HG02678 (cell line): ENCODE measurements around the gene NAP1L5.

Source experiments
- ATAC-seq: cut with Tn5 transposase; IDR thresholded peaks from one replicate; pipeline ENCODE4 v1.9.1; 2021; ENCODE audit warnings: mild to moderate bottlenecking, moderate library complexity; ENCODE audit not compliant: unreplicated experiment

Gene NAP1L5

GRCh38 chr4:88722828-88723227 lies 25.2 kb upstream of the NAP1L5 start:
- ATAC-seq: no peak

- no peak for ATAC-seq
Measured at GRCh38 chr4:88722276-88722780, 24.7 kb upstream of the NAP1L5 start.

GRCh38 chr4:88720451-88721428 lies 23.1 kb upstream of the NAP1L5 start:
- ATAC-seq: no peak

DNA sequence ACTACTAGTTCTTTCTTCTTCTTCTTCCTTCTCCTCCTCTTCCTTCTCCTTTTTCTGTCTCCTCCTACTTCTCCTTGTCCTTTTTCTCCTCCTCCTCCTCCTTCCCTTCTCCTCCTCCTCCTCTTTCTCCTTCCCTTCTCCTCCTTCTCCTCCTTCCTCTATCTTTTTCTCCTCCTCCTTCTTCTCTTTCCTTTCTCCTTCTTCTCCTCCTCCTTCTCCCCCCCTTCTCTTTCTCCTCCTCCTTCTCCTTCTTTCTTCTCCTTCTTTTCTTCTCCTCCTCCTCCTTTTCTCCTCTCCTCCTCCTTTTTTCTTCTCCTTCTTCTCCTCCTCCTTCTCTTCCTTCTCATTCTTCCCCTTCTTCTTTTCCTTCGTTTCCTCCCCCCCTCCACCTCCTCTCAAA lies 21.8 kb upstream of the NAP1L5 start:
- ATAC-seq: no peak

GRCh38 chr4:88718098-88718497 lies 20.5 kb upstream of the NAP1L5 start:
- ATAC-seq: no peak

- no peak for ATAC-seq
Measured at GRCh38 chr4:88713782-88714181, 16.2 kb upstream of the NAP1L5 start.

- no peak for ATAC-seq
Measured at GRCh38 chr4:88709989-88710388, 12.4 kb upstream of the NAP1L5 start.

DNA sequence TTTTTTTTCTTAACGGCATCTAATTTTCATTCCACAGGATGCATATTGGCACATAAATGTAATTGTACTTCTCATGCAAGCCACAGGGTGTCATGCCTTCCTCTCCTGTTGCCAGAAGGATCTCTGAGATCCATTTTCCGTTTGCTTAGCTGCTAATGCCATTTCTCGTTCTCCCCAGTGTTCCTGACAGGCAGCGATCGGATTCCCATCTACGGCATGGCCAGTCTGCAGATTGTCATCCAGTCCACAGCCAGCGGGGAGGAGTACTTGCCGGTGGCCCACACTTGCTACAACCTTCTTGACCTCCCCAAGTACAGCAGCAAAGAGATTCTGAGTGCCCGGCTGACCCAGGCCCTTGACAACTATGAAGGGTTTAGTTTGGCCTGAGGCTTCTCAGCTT lies 8.9 kb upstream of the NAP1L5 start:
- ATAC-seq: no peak

GRCh38 chr4:88705805-88706492 lies 8.3 kb upstream of the NAP1L5 start:
- ATAC-seq: no peak

DNA sequence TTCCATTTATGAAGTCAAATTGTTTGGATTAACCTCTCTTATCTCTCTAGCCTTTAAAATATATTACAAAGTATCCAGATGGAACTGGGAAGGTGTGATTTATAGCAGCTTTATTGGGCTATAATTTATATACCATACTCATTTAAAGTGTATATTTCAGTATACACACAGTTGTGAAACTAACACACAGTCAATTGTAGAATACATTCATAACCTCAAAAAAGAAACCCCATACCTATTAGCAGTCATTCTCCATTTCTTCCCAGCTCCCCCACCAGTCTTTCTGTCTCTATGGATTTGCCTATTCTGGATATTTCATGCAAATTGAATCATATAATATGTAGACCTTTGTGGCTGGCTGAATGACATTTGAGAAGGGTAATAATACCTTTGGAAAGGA lies 7.6 kb upstream of the NAP1L5 start:
- ATAC-seq: no peak

- no peak for ATAC-seq
Measured at GRCh38 chr4:88702782-88703181, 5.2 kb upstream of the NAP1L5 start.

DNA sequence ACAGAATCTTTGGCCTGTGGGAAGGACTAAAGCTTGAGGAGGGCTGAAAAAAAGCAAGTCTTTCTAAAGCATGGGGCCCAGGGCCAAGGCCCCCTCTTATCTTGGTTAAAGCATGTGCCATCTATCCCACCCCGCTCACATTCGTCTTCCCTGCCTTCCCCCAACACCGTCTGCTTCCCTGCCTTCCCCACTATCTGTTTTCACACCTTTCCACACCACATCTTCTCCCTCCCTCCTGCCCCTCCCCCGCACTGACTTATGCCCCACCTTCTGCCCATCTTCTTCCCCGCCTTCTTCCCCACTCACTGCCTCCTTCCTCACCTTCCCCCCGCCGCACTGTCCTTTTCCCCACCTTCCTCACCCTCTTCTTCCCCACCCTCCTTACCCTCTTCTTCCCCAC lies 890 bp upstream of the NAP1L5 start:
- no peak for ATAC-seq

DNA sequence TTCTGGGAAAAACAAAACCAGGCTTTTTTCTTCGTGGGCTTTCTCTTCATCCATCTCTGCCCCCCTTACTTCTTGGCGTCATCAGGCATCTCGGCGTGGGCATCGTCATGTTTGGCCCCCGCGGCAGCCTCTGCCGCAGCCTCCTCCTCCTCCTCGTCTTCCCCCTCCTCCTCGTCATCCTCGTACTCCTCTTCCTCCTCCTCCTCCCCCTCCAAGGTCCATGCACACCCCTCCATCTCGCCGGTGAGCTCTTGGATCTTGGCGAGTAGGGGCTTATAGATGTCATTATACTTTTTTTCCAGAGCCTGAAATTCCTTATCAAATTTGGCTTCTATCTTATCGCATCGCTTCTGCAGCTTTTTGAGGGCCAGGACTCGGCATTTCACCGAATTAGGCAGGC lies 488 bp downstream of the NAP1L5 start:
- no peak for ATAC-seq

DNA sequence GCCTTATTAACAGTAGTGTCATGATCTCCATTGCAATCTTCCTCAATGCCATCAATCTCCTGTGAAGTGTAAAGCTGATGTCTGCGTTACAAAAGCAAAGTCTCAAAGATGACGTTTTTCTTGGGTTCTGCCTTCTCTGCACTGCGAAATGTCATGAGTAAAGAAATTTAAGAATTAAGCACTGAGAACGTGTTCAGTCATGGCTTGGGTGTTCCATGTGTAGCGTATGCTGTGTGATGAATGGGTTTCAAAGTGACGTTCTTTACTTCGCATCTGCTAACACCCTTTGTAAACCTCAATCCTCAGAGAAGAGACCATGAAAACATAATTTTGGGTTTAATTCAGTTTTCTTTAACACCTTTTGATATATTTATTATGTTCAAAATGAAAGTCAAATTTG lies 999 bp downstream of the NAP1L5 start:
- no peak for ATAC-seq

- ATAC-seq: no peak
Measured at GRCh38 chr4:88693792-88694191, 3.8 kb downstream of the NAP1L5 start.

DNA sequence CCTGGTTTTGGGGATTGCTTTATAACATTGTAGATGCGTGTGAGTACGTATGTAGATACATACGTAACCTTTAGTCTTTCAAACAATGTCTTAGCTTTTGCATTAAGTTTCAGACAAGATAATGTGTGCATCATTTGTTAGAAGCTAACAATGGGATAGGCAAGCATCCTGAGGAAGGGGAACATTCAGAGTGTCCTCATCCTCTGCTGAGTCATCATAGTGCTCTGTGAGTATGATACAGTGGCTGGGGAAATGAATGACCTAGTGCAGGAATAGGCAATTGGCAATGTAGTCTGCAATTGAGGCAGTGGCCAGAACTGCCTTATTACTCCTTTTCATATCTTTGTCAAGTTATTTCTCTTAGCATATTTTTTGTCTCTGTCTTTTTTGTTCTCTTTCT lies 7.3 kb downstream of the NAP1L5 start:
- ATAC-seq: no peak

DNA sequence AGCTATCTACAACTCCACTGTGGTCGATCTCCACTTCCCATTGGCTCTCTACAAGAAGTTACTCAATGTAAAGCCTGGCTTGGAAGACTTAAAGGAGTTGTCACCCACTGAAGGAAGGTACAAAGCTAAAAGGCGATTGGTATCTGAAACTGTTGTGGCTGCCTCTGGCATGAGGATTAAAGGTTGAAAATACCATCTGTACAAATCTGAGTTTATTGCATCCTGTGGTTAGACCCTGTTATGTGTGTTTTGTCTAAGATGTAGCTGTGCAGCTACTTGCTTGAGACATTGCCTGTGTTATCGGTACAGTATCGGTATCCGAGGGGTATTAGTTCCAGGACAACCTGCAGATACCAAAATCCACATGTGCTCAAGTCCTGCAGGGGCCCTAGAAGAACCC lies 16.4 kb downstream of the NAP1L5 start:
- ATAC-seq: no peak

- ATAC-seq: no peak
Measured at GRCh38 chr4:88675543-88675942, 22.1 kb downstream of the NAP1L5 start.

- ATAC-seq: no peak
Measured at GRCh38 chr4:88674979-88675378, 22.6 kb downstream of the NAP1L5 start.

- ATAC-seq: no peak
Measured at GRCh38 chr4:88674565-88674964, 23.1 kb downstream of the NAP1L5 start.

DNA sequence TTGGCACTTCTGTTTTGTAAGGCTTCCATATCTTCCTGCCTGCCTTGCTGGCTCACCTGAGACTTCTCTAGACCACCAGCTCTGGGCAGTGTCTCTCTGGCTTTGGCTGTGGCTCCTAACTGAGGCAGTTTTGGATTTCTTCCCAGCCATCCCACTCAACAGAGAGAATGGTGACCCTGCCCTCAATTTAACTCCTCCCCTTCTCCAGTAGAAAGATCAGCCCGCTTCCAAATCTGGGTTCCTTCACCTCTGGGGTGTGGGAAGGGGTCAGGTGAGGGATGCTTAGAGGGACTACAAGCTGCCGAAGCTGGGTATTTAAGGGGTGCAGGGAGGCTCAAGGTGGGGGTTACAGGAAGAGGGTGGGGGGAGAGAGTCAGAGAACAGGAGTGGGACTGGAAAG lies 23.7 kb downstream of the NAP1L5 start:
- no peak for ATAC-seq

- no peak for ATAC-seq
Measured at GRCh38 chr4:88672987-88673386, 24.6 kb downstream of the NAP1L5 start.
